Fibroblast of lung (primary cell): Measurements from ENCODE around the gene HPSE2. TPM values are rescaled to one million over a fixed set of nuclear protein-coding genes. Genes with fewer than 3 reads are reported as not detected.
A peak's percentile ranks its signal among the peaks of the same experiment; 100 is the strongest.

ENCODE experiments used
- DNase-seq, 2 donors: peaks; one replicate each; pipeline versions ENCODE4 v3.0.0 to v3.0.0-alpha.2; 2010; ENCODE audit warnings: low read depth in 2 of 2
- H2AFZ ChIP-seq: 2 replicates; pipeline ENCODE4 v1.5.1; 2012; ENCODE audit warnings: low read length, control low read depth, inconsistent platforms
- H3K27ac ChIP-seq: 2 replicates; pipeline ENCODE4 v1.5.1; 2011; ENCODE audit warnings: low read length, control low read depth; ENCODE audit not compliant: insufficient read depth
- H3K27me3 ChIP-seq: 2 replicates; pipeline ENCODE4 v1.5.1; 2011; ENCODE audit warnings: mild to moderate bottlenecking, low read length; ENCODE audit not compliant: control insufficient read depth, insufficient read depth
- H3K36me3 ChIP-seq: 2 replicates; pipeline ENCODE4 v1.5.1; 2011; ENCODE audit warnings: low read length; ENCODE audit not compliant: control insufficient read depth, insufficient read depth
- H3K4me1 ChIP-seq: 2 replicates; pipeline ENCODE4 v1.5.1; 2011; ENCODE audit warnings: low read length; ENCODE audit not compliant: control insufficient read depth, insufficient read depth; ENCODE audit errors: extremely low read depth
- H3K4me2 ChIP-seq: 2 replicates; pipeline ENCODE4 v1.5.1; 2011; ENCODE audit warnings: low read length, control low read depth; ENCODE audit not compliant: insufficient read depth; ENCODE audit errors: extremely low read depth
- H3K4me3 ChIP-seq, 4 experiments: fragments of 200-600 bp in 1 of 4; sonication (generic) in 1 of 4; replicated peaks in 1 of 4; 2 replicates each; pipeline ENCODE4 v1.5.1; 2011 to 2016; ENCODE audit warnings: low read length in 4 of 4, low read depth in 3 of 4, mild to moderate bottlenecking in 3 of 4, control low read depth in 2 of 4, inconsistent platforms in 1 of 4, mixed read lengths in 1 of 4; ENCODE audit not compliant: insufficient read depth in 1 of 4; ENCODE audit errors: control extremely low read depth in 1 of 4
- H3K79me2 ChIP-seq: 2 replicates; pipeline ENCODE4 v1.5.1; 2012; ENCODE audit warnings: mild to moderate bottlenecking, low read length, inconsistent platforms; ENCODE audit not compliant: control insufficient read depth, insufficient read depth
- H3K9ac ChIP-seq: 2 replicates; pipeline ENCODE4 v1.5.1; 2011; ENCODE audit warnings: mild to moderate bottlenecking, low read length, control low read depth; ENCODE audit not compliant: insufficient read depth
- H3K9me3 ChIP-seq: 2 replicates; pipeline ENCODE4 v1.5.1; 2012; ENCODE audit warnings: low read depth, low read length; ENCODE audit not compliant: control insufficient read depth, insufficient read depth
- H4K20me1 ChIP-seq: 2 replicates; pipeline ENCODE4 v1.5.1; 2011; ENCODE audit warnings: low read length; ENCODE audit not compliant: control insufficient read depth, insufficient read depth; ENCODE audit errors: extremely low read depth
- EZH2 ChIP-seq: IDR thresholded peaks from 2 replicates; pipeline ENCODE4 v1.5.1; 2012; ENCODE audit warnings: low read length, control low read depth, mild to moderate bottlenecking; ENCODE audit errors: missing control alignments
- polyA plus RNA-seq, 2 donors: library from polyadenylated mRNA; depleted of rRNA in 1 of 2; stranded (reverse) in 1 of 2; unstranded in 1 of 2; fragments of >200 nt; gene quantifications; 2 replicates each; pipeline ENCODE4 v1.2.1, GENCODE V29; 2011 to 2012; ENCODE audit warnings: missing spikeins in 1 of 2
- total RNA-seq: library from RNA; depleted of rRNA; stranded (reverse); fragments of >200 nt; gene quantifications from 2 replicates; pipeline ENCODE4 v1.2.1, GENCODE V29; 2014
- TF ChIP-seq, protein P1 (sequence below), 2 donors: IDR thresholded peaks in 1 of 2; conservative IDR thresholded peaks in 1 of 2; 1 replicate in 1 of 2; 2 replicates in 1 of 2; pipeline ENCODE4 v1.5.1; 2011 to 2012; ENCODE audit warnings: low read length in 2 of 2, control low read depth in 1 of 2, inconsistent platforms in 1 of 2, low read depth in 1 of 2, mild to moderate bottlenecking in 1 of 2

HPSE2 gene
- total and polyA plus RNA-seq, 2 donors (not counting 1 experiment from before 2014, with no cell fraction given), result 0.02 to 0.17 TPM

DNA sequence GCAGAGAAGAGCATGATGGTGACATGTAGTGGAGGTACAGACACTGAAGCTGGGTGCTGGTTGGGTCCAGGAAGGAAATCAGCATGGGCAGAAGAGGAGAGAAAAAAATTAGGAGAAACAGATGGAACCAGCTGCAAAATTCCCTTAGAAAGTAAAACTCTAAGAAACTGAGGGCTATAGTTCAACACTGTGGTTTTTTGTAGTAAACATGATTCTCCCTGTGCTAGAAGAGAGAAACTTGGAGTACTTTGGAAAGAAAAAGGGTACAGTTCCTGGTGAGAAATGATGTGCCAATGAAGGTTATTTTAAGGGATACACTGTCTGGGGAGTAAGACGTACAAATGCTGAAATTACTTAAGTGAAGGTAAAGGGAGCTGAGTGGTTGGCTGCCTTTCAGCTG lies 607.4 kb downstream of the HPSE2 start:
- TF ChIP-seq, protein P1, sequence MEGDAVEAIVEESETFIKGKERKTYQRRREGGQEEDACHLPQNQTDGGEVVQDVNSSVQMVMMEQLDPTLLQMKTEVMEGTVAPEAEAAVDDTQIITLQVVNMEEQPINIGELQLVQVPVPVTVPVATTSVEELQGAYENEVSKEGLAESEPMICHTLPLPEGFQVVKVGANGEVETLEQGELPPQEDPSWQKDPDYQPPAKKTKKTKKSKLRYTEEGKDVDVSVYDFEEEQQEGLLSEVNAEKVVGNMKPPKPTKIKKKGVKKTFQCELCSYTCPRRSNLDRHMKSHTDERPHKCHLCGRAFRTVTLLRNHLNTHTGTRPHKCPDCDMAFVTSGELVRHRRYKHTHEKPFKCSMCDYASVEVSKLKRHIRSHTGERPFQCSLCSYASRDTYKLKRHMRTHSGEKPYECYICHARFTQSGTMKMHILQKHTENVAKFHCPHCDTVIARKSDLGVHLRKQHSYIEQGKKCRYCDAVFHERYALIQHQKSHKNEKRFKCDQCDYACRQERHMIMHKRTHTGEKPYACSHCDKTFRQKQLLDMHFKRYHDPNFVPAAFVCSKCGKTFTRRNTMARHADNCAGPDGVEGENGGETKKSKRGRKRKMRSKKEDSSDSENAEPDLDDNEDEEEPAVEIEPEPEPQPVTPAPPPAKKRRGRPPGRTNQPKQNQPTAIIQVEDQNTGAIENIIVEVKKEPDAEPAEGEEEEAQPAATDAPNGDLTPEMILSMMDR (conservative IDR thresholded peaks at IDR 0.05 in 1 of 2, IDR thresholded peaks at IDR 0.05 in 1 of 2; ENCODE audit: low read depth in 1 of 2, low read length in 2 of 2), result no peak
- no peak for TF ChIP-seq EZH2
- no peaks in the 10 kb centered on the region for H3K36me3 ChIP-seq
- H3K79me2 ChIP-seq, result no peaks in the 10 kb centered on the region
- H3K4me1 ChIP-seq, result no peaks in the 10 kb centered on the region
- no peaks in the 10 kb centered on the region for H3K9me3 ChIP-seq
- H3K27me3 ChIP-seq, result no peaks in the 10 kb centered on the region
- H3K4me3 ChIP-seq, result no peak overlapping the region
- DNase-seq, result peak in 1 of 2 donors; percentile 19
- no peaks in the 10 kb centered on the region for H4K20me1 ChIP-seq
- H3K27ac ChIP-seq, result no peak overlapping the region
- H2AFZ ChIP-seq, result no peak overlapping the region
- no peak overlapping the region for H3K9ac ChIP-seq
- H3K4me2 ChIP-seq, result no peak overlapping the region

- Histone ChIP-seq H3K4me3 (no peak overlapping the region), H3K9ac (no peak overlapping the region), H3K27ac (no peak overlapping the region), H3K4me1 (no peaks in the 10 kb centered on the region), H4K20me1 (no peaks in the 10 kb centered on the region), H3K4me2 (no peak overlapping the region), H2AFZ (no peak overlapping the region), H3K79me2 (no peaks in the 10 kb centered on the region), H3K9me3 (no peaks in the 10 kb centered on the region), H3K27me3 (no peaks in the 10 kb centered on the region), H3K36me3 (no peaks in the 10 kb centered on the region)
- no peak for DNase-seq
- TF ChIP-seq, protein P1 (conservative IDR thresholded peaks at IDR 0.05 in 1 of 2, IDR thresholded peaks at IDR 0.05 in 1 of 2; ENCODE audit: low read depth in 1 of 2, low read length in 2 of 2), result no peak
- TF ChIP-seq EZH2, result no peak
Measured at GRCh38 chr10:98627711-98628110, 607.9 kb downstream of the HPSE2 start.

DNA sequence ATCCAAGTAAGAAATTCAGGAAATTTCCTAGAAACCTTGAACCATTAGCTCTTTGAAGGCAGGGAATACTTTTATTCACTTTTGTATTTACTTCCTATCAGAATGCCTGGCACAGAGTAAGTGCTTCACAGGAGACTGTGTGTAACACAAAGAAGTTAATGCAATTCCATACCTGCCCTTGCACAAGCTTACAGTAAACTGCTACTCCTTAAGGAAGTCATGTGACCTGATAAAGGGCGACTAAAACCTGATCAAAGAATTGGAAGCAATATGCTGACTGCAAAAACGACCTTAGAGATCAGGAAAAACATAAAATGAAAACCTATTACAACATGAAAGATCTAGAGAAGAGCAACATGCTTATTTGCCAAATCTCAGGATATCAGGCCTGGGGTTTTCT lies 610.7 kb downstream of the HPSE2 start:
- H4K20me1 ChIP-seq, result no peaks in the 10 kb centered on the region
- H3K4me3 ChIP-seq, result no peak overlapping the region
- H3K27me3 ChIP-seq, result no peaks in the 10 kb centered on the region
- H3K9ac ChIP-seq, result no peak overlapping the region
- H2AFZ ChIP-seq, result no peak overlapping the region
- no peaks in the 10 kb centered on the region for H3K79me2 ChIP-seq
- H3K36me3 ChIP-seq, result no peaks in the 10 kb centered on the region
- H3K4me1 ChIP-seq, result no peaks in the 10 kb centered on the region
- TF ChIP-seq EZH2, result no peak
- TF ChIP-seq, protein P1 (conservative IDR thresholded peaks at IDR 0.05 in 1 of 2, IDR thresholded peaks at IDR 0.05 in 1 of 2; ENCODE audit: low read depth in 1 of 2, low read length in 2 of 2), result no peak
- no peaks in the 10 kb centered on the region for H3K9me3 ChIP-seq
- no peak overlapping the region for H3K27ac ChIP-seq
- DNase-seq, result no peak
- no peak overlapping the region for H3K4me2 ChIP-seq
